ENCODE measurements around the gene CACNA1E. TPM values are rescaled to one million over a fixed set of nuclear protein-coding genes. Genes with fewer than 3 reads are reported as not detected.
"Not testable (repeated sequence)": the region's sequence is repeated elsewhere in the genome, so short reads cannot be mapped to it uniquely, and the experiment has no call there.

CACNA1E gene
- total RNA-seq, 1 donor from 2014 or later, result not detected

GRCh38 chr1:181516706-181517105, 33.4 kb downstream of the CACNA1E start:
- H3K36me3 Mint-ChIP-seq (ENCODE audit: low read depth), result no peaks in the 10 kb centered on the region
- H3K4me3 Mint-ChIP-seq, result no peak overlapping the region
- intact Hi-C loops (cut with micrococcal nuclease), result no loop called here

GRCh38 chr1:181517181-181517875, 34.0 kb downstream of the CACNA1E start:
- Mint-ChIP-seq H3K36me3 (ENCODE audit: low read depth) (no peaks in the 10 kb centered on the region), H3K4me1 (peaks cover 3% of the 10 kb centered on the region), H3K27me3 (peaks cover 9% of the 10 kb centered on the region), H3K4me3 (no peak overlapping the region), H3K27ac (no peak overlapping the region), H3K9me3 (no peaks in the 10 kb centered on the region)
- DNase-seq, result no peak
- intact Hi-C loops (cut with micrococcal nuclease), result no loop called here

More at GRCh38 chr1:181516706-181517105, 33.4 kb downstream of the CACNA1E start:
- Mint-ChIP-seq H3K27me3 (peaks cover 11% of the 10 kb centered on the region), H3K9me3 (no peaks in the 10 kb centered on the region), H3K4me1 (peaks cover 3% of the 10 kb centered on the region), H3K27ac (no peak overlapping the region)
- no peak for DNase-seq

GRCh38 chr1:181518152-181518551, 34.8 kb downstream of the CACNA1E start:
- intact Hi-C loops (cut with micrococcal nuclease), result no loop called here
- peaks cover 11% of the 10 kb centered on the region for H3K27me3 Mint-ChIP-seq
- H3K4me1 Mint-ChIP-seq, result peaks cover 3% of the 10 kb centered on the region
- H3K36me3 Mint-ChIP-seq (ENCODE audit: low read depth), result no peaks in the 10 kb centered on the region
- H3K27ac Mint-ChIP-seq, result no peak overlapping the region
- no peak overlapping the region for H3K4me3 Mint-ChIP-seq
- DNase-seq, result no peak
- H3K9me3 Mint-ChIP-seq, result peaks cover 3% of the 10 kb centered on the region

- Mint-ChIP-seq H3K4me1 (peaks cover 3% of the 10 kb centered on the region), H3K9me3 (peaks cover 3% of the 10 kb centered on the region), H3K4me3 (no peak overlapping the region), H3K27me3 (peaks cover 25% of the 10 kb centered on the region), H3K36me3 (ENCODE audit: low read depth) (no peaks in the 10 kb centered on the region), H3K27ac (no peak overlapping the region)
- DNase-seq, result no peak
- intact Hi-C loops (cut with micrococcal nuclease), result no loop called here
Observed at GRCh38 chr1:181522864-181523263, 39.5 kb downstream of the CACNA1E start.

GRCh38 chr1:181525104-181525721, 41.9 kb downstream of the CACNA1E start:
- H3K36me3 Mint-ChIP-seq (ENCODE audit: low read depth), result no peaks in the 10 kb centered on the region
- no peak for DNase-seq
- intact Hi-C loops (cut with micrococcal nuclease), result no loop called here
- H3K4me1 Mint-ChIP-seq, result peaks cover 3% of the 10 kb centered on the region
- peaks cover 25% of the 10 kb centered on the region for H3K27me3 Mint-ChIP-seq
- peaks cover 10% of the 10 kb centered on the region for H3K9me3 Mint-ChIP-seq
- H3K4me3 Mint-ChIP-seq, result no peak overlapping the region
- no peak overlapping the region for H3K27ac Mint-ChIP-seq

GRCh38 chr1:181528241-181528640, 44.9 kb downstream of the CACNA1E start:
- H3K36me3 Mint-ChIP-seq (ENCODE audit: low read depth); intact Hi-C loops (cut with micrococcal nuclease); H3K9me3 Mint-ChIP-seq; H3K4me1 Mint-ChIP-seq; DNase-seq; H3K4me3 Mint-ChIP-seq; H3K27ac Mint-ChIP-seq: not testable (repeated sequence)
- peaks cover 24% of the 10 kb centered on the region for H3K27me3 Mint-ChIP-seq

- H3K4me1 Mint-ChIP-seq, result no peaks in the 10 kb centered on the region
- H3K36me3 Mint-ChIP-seq (ENCODE audit: low read depth), result no peaks in the 10 kb centered on the region
- no peak overlapping the region for H3K27ac Mint-ChIP-seq
- intact Hi-C loops (cut with micrococcal nuclease), result no loop called here
- H3K4me3 Mint-ChIP-seq, result no peak overlapping the region
- H3K27me3 Mint-ChIP-seq, result peaks cover 12% of the 10 kb centered on the region
- no peak for DNase-seq
- peaks cover 7% of the 10 kb centered on the region for H3K9me3 Mint-ChIP-seq
Observed at GRCh38 chr1:181531441-181531840, 48.1 kb downstream of the CACNA1E start.

GRCh38 chr1:181531951-181532600, 48.8 kb downstream of the CACNA1E start:
- H3K36me3 Mint-ChIP-seq (ENCODE audit: low read depth), result no peaks in the 10 kb centered on the region
- H3K27me3 Mint-ChIP-seq, result peaks cover 7% of the 10 kb centered on the region
- intact Hi-C loops (cut with micrococcal nuclease), result no loop called here
- DNase-seq, result no peak
- no peaks in the 10 kb centered on the region for H3K4me1 Mint-ChIP-seq
- H3K4me3 Mint-ChIP-seq, result no peak overlapping the region
- no peak overlapping the region for H3K27ac Mint-ChIP-seq
- H3K9me3 Mint-ChIP-seq, result peaks cover 7% of the 10 kb centered on the region

- H3K27me3 Mint-ChIP-seq, result peaks cover 21% of the 10 kb centered on the region
- H3K36me3 Mint-ChIP-seq (ENCODE audit: low read depth), result no peaks in the 10 kb centered on the region
- H3K9me3 Mint-ChIP-seq, result no peaks in the 10 kb centered on the region
Observed at GRCh38 chr1:181538836-181539235, 55.5 kb downstream of the CACNA1E start.

GRCh38 chr1:181541458-181541857, 58.1 kb downstream of the CACNA1E start:
- H3K9me3 Mint-ChIP-seq, result no peaks in the 10 kb centered on the region
- H3K4me3 Mint-ChIP-seq, result no peak overlapping the region
- H3K36me3 Mint-ChIP-seq (ENCODE audit: low read depth), result no peaks in the 10 kb centered on the region
- intact Hi-C loops (cut with micrococcal nuclease), result no loop called here
- DNase-seq, result no peak
- H3K27ac Mint-ChIP-seq, result no peak overlapping the region
- H3K27me3 Mint-ChIP-seq, result peaks cover 26% of the 10 kb centered on the region
- H3K4me1 Mint-ChIP-seq, result no peaks in the 10 kb centered on the region

More at GRCh38 chr1:181538836-181539235, 55.5 kb downstream of the CACNA1E start:
- intact Hi-C loops (cut with micrococcal nuclease), result no loop called here
- no peak for DNase-seq
- no peaks in the 10 kb centered on the region for H3K4me1 Mint-ChIP-seq
- no peak overlapping the region for H3K4me3 Mint-ChIP-seq
- no peak overlapping the region for H3K27ac Mint-ChIP-seq

GRCh38 chr1:181541947-181542346, 58.6 kb downstream of the CACNA1E start:
- Mint-ChIP-seq H3K27ac (no peak overlapping the region), H3K4me3 (no peak overlapping the region), H3K36me3 (ENCODE audit: low read depth) (no peaks in the 10 kb centered on the region), H3K27me3 (peaks cover 26% of the 10 kb centered on the region), H3K9me3 (no peaks in the 10 kb centered on the region), H3K4me1 (no peaks in the 10 kb centered on the region)
- intact Hi-C loops (cut with micrococcal nuclease), result no loop called here
- no peak for DNase-seq

- H3K27ac Mint-ChIP-seq; H3K9me3 Mint-ChIP-seq; intact Hi-C loops (cut with micrococcal nuclease); H3K4me1 Mint-ChIP-seq; DNase-seq; H3K36me3 Mint-ChIP-seq (ENCODE audit: low read depth); H3K4me3 Mint-ChIP-seq: not testable (repeated sequence)
- peaks cover 27% of the 10 kb centered on the region for H3K27me3 Mint-ChIP-seq
Observed at GRCh38 chr1:181542406-181542805, 59.1 kb downstream of the CACNA1E start.

- H3K9me3 Mint-ChIP-seq, result no peaks in the 10 kb centered on the region
- H3K36me3 Mint-ChIP-seq (ENCODE audit: low read depth), result no peaks in the 10 kb centered on the region
- no peaks in the 10 kb centered on the region for H3K4me1 Mint-ChIP-seq
- no peak overlapping the region for H3K4me3 Mint-ChIP-seq
- H3K27me3 Mint-ChIP-seq, result peaks cover 11% of the 10 kb centered on the region
- intact Hi-C loops (cut with micrococcal nuclease), result no loop called here
- H3K27ac Mint-ChIP-seq, result no peak overlapping the region
- no peak for DNase-seq
Observed at GRCh38 chr1:181545395-181545794, 62.1 kb downstream of the CACNA1E start.

- no peak overlapping the region for H3K27ac Mint-ChIP-seq
- H3K9me3 Mint-ChIP-seq, result no peaks in the 10 kb centered on the region
- intact Hi-C loops (cut with micrococcal nuclease), result no loop called here
- DNase-seq, result no peak
- no peaks in the 10 kb centered on the region for H3K36me3 Mint-ChIP-seq (ENCODE audit: low read depth)
- H3K27me3 Mint-ChIP-seq, result peaks cover 9% of the 10 kb centered on the region
- H3K4me3 Mint-ChIP-seq, result no peak overlapping the region
- no peaks in the 10 kb centered on the region for H3K4me1 Mint-ChIP-seq
Observed at GRCh38 chr1:181548497-181548896, 65.2 kb downstream of the CACNA1E start.
